Measurements from ENCODE around the gene CAD.

DNA sequence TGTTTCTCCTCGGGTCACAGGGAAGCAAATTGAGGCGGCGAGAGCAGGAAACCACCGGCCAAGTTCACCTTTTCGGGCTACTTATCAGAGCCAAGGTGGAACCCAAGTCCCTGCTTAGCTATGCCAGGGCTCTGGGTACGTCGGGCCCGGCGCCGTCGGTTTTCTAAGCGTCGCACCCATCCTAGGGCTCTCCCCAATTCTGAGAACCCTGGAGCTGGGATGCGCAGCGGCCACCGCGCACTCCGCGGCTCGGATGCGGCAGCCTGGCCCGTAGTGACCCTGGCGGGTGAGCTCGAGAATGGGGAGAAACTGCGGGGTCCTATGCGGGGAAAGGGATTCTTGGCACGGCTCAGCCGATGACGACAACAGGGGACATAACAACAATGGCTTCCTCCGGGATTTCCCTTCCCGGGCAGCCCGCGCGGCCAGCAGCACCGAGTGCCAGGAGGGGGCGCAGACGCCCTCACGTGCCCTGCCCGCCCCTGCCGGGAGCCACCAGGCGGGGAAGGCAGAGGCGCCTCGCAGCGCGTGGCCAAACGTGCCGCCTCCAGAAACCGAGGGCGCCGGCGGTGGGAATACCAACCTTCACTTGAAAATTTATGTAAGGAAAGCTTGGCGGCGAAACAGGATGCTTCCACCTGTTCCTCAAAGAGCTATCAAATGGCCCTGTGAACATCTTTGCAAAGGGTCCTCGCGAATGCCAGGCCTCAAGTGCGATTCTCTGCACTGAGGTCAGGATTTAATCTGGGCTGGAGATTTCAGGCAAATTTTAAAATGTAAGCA is 47.8 kb downstream of the CAD start:
- TF ChIP-seq POLR2A (IDR thresholded peaks at IDR 0.05; ENCODE audit: low read length) (no peak), GATA1 (IDR thresholded peaks at IDR 0.05; ENCODE audit: low read depth, low read length) (no peak)

Data from erythroblast (primary cell).